ENCODE measurements around the gene ZCCHC2. TPM values are rescaled to one million over a fixed set of nuclear protein-coding genes. Genes with fewer than 3 reads are reported as not detected.

ZCCHC2 gene
- total and polyA plus RNA-seq, 2 experiments from 2014 or later, result 3.3 to 14.9 TPM

- H3K4me1 ChIP-seq (ENCODE audit: insufficient read depth), result no peaks in the 10 kb centered on the region
- H3K27ac ChIP-seq, result no peak overlapping the region
- TF ChIP-seq EZH2phosphoT487 (IDR thresholded peaks at IDR 0.05; ENCODE audit: low read depth, severe bottlenecking, unreplicated experiment), result no peak
- TF ChIP-seq CTCF (IDR thresholded peaks at IDR 0.05; ENCODE audit: poor library complexity), result no peak
- no peak for TF ChIP-seq EZH2 (IDR thresholded peaks at IDR 0.05; ENCODE audit: borderline replicate concordance)
- no peaks in the 10 kb centered on the region for H3K9me3 ChIP-seq (ENCODE audit: low read depth)
- H2AFZ ChIP-seq, result no peak overlapping the region
- whole genome bisulfite sequencing (ENCODE audit: low lambda C conversion rate, missing lambda C conversion rate), result 90% methylated on average over 10 of the region's 10 CpGs
- no peak for DNase-seq (ENCODE audit: low spot score)
- no peak overlapping the region for H3K4me3 ChIP-seq
- no peaks in the 10 kb centered on the region for H3K27me3 ChIP-seq
- no peaks in the 10 kb centered on the region for H4K20me1 ChIP-seq (ENCODE audit: insufficient read depth, poor library complexity, severe bottlenecking)
- H3K79me2 ChIP-seq, result no peaks in the 10 kb centered on the region
- no peak overlapping the region for H3K4me2 ChIP-seq
- H3K9me2 ChIP-seq (replicated peaks; ENCODE audit: insufficient read depth), result no peaks in the 10 kb centered on the region
- no peaks in the 10 kb centered on the region for H3K36me3 ChIP-seq (replicated peaks; ENCODE audit: insufficient read depth, low read depth)
Observed at GRCh38 chr18:62499263-62499650, 23.6 kb upstream of the ZCCHC2 start.

GRCh38 chr18:62500174-62500573, 22.7 kb upstream of the ZCCHC2 start:
- Histone ChIP-seq H3K4me2 (no peak overlapping the region), H3K36me3 (replicated peaks; ENCODE audit: insufficient read depth, low read depth) (no peaks in the 10 kb centered on the region), H3K27me3 (no peaks in the 10 kb centered on the region), H3K27ac (no peak overlapping the region), H3K79me2 (no peaks in the 10 kb centered on the region), H2AFZ (no peak overlapping the region), H3K4me3 (no peak overlapping the region), H3K4me1 (ENCODE audit: insufficient read depth) (no peaks in the 10 kb centered on the region), H3K9me3 (ENCODE audit: low read depth) (no peaks in the 10 kb centered on the region), H4K20me1 (ENCODE audit: insufficient read depth, poor library complexity, severe bottlenecking) (no peaks in the 10 kb centered on the region), H3K9me2 (replicated peaks; ENCODE audit: insufficient read depth) (no peaks in the 10 kb centered on the region)
- DNase-seq (ENCODE audit: low spot score), result no peak
- WGBS (ENCODE audit: low lambda C conversion rate, missing lambda C conversion rate), result 90% methylated on average over 1 of the region's 1 CpG
- TF ChIP-seq CTCF (IDR thresholded peaks at IDR 0.05; ENCODE audit: poor library complexity) (no peak), EZH2phosphoT487 (IDR thresholded peaks at IDR 0.05; ENCODE audit: low read depth, severe bottlenecking, unreplicated experiment) (no peak), EZH2 (IDR thresholded peaks at IDR 0.05; ENCODE audit: borderline replicate concordance) (no peak)

GRCh38 chr18:62500966-62501591, 21.7 kb upstream of the ZCCHC2 start:
- no peak overlapping the region for H3K27ac ChIP-seq
- H3K4me2 ChIP-seq, result no peak overlapping the region

More at GRCh38 chr18:62500966-62501591, 21.7 kb upstream of the ZCCHC2 start:
- Histone ChIP-seq H3K9me2 (replicated peaks; ENCODE audit: insufficient read depth) (no peaks in the 10 kb centered on the region), H3K27me3 (no peaks in the 10 kb centered on the region), H4K20me1 (ENCODE audit: insufficient read depth, poor library complexity, severe bottlenecking) (no peaks in the 10 kb centered on the region), H3K4me1 (ENCODE audit: insufficient read depth) (no peaks in the 10 kb centered on the region), H3K4me3 (no peak overlapping the region), H3K9me3 (ENCODE audit: low read depth) (no peaks in the 10 kb centered on the region), H2AFZ (no peak overlapping the region), H3K36me3 (replicated peaks; ENCODE audit: insufficient read depth, low read depth) (no peaks in the 10 kb centered on the region), H3K79me2 (no peaks in the 10 kb centered on the region)
- no peak for DNase-seq (ENCODE audit: low spot score)
- TF ChIP-seq EZH2 (IDR thresholded peaks at IDR 0.05; ENCODE audit: borderline replicate concordance) (no peak), CTCF (IDR thresholded peaks at IDR 0.05; ENCODE audit: poor library complexity) (no peak), EZH2phosphoT487 (IDR thresholded peaks at IDR 0.05; ENCODE audit: low read depth, severe bottlenecking, unreplicated experiment) (no peak)

Measured in hepatocyte (in vitro differentiated cells).